Activated gamma-delta T cell treated with Interleukin-2 at 50 U/mL for 16 hours (primary cell): ENCODE measurements around the gene ALKBH5.

Source experiments
- DNase-seq: peaks from one replicate; pipeline ENCODE4 v3.0.0-alpha.2; 2020

Gene ALKBH5

GRCh38 chr17:18247613-18248001, 64.0 kb downstream of the ALKBH5 start:
- DNase-seq = no peak

- peak; percentile 63 for DNase-seq
Observed at GRCh38 chr17:18248300-18248731, 64.7 kb downstream of the ALKBH5 start.

GRCh38 chr17:18248811-18249210, 65.2 kb downstream of the ALKBH5 start:
- DNase-seq = no peak

- no peak for DNase-seq
Observed at GRCh38 chr17:18250259-18250658, 66.6 kb downstream of the ALKBH5 start.

- DNase-seq = no peak
Observed at GRCh38 chr17:18250708-18251107, 67.1 kb downstream of the ALKBH5 start.

GRCh38 chr17:18251204-18251603, 67.6 kb downstream of the ALKBH5 start:
- DNase-seq = no peak

- no peak for DNase-seq
Observed at GRCh38 chr17:18252160-18252559, 68.5 kb downstream of the ALKBH5 start.

GRCh38 chr17:18253187-18253884, 69.7 kb downstream of the ALKBH5 start:
- DNase-seq = no peak

- no peak for DNase-seq
Observed at GRCh38 chr17:18253947-18254821, 70.6 kb downstream of the ALKBH5 start.

- DNase-seq = no peak
Observed at GRCh38 chr17:18254888-18255649, 71.4 kb downstream of the ALKBH5 start.

GRCh38 chr17:18256351-18256750, 72.7 kb downstream of the ALKBH5 start:
- DNase-seq = no peak

- DNase-seq = no peak
Observed at GRCh38 chr17:18256776-18257175, 73.1 kb downstream of the ALKBH5 start.

- DNase-seq = no peak
Observed at GRCh38 chr17:18257268-18257981, 73.8 kb downstream of the ALKBH5 start.

GRCh38 chr17:18257982-18258355, 74.3 kb downstream of the ALKBH5 start:
- DNase-seq = peak; percentile 36

GRCh38 chr17:18258356-18259038, 74.9 kb downstream of the ALKBH5 start, which contains the start of gene FLII:
TSS of gene FLII (minus strand) at chr17:18258738. CDS start at chr17:18258690, 48 bp downstream.
- DNase-seq = peak; percentile 47
